Measurements from ENCODE around the gene PRPF31.

PRPF31 gene

DNA sequence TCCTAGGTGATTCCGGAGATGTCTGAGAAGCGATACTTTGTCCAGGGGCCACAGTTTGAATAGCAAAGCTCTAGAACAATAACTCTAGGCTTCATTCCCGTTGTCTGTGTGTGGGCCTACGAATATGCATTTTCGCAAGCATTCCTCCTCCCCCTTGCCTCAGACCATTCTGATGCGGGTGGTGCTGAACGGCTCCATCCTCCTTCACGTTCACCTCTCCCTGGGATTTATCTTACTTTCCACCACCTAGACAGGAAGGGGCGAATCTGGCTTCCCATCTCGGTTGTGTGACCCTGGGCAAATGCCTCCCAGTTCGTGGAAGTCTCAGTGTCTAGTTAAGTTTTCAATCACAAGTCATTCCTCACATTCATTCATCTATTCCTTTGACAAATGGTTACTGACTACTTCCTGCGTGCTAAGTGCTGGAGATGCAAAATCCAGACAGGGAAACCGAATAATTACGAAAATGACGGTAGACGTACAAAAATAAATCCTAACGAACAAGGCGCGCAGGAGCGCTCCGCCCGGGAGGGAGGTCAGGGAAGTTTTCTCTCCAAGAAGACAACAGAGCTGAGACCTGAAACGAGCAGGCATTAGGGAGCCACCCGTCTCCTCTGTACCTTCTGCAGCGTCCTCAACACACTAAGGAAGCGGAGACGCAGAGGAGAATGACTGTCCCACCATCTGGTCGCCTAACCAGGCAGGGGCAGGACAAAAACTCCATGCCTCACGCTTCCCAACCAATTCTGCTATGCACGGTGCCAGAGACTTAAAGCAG, 20.7 kb downstream of the PRPF31 start:
- Histone ChIP-seq H3K4me3 (peak overlapping the region; percentile 72), H3K27ac (peak overlapping the region in 1 of 2 donors; percentile 82)
- TF ChIP-seq, protein P1, sequence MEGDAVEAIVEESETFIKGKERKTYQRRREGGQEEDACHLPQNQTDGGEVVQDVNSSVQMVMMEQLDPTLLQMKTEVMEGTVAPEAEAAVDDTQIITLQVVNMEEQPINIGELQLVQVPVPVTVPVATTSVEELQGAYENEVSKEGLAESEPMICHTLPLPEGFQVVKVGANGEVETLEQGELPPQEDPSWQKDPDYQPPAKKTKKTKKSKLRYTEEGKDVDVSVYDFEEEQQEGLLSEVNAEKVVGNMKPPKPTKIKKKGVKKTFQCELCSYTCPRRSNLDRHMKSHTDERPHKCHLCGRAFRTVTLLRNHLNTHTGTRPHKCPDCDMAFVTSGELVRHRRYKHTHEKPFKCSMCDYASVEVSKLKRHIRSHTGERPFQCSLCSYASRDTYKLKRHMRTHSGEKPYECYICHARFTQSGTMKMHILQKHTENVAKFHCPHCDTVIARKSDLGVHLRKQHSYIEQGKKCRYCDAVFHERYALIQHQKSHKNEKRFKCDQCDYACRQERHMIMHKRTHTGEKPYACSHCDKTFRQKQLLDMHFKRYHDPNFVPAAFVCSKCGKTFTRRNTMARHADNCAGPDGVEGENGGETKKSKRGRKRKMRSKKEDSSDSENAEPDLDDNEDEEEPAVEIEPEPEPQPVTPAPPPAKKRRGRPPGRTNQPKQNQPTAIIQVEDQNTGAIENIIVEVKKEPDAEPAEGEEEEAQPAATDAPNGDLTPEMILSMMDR (IDR thresholded peaks at IDR 0.05), result no peak
- no peak for DNase-seq (ENCODE audit: low spot score)

DNA sequence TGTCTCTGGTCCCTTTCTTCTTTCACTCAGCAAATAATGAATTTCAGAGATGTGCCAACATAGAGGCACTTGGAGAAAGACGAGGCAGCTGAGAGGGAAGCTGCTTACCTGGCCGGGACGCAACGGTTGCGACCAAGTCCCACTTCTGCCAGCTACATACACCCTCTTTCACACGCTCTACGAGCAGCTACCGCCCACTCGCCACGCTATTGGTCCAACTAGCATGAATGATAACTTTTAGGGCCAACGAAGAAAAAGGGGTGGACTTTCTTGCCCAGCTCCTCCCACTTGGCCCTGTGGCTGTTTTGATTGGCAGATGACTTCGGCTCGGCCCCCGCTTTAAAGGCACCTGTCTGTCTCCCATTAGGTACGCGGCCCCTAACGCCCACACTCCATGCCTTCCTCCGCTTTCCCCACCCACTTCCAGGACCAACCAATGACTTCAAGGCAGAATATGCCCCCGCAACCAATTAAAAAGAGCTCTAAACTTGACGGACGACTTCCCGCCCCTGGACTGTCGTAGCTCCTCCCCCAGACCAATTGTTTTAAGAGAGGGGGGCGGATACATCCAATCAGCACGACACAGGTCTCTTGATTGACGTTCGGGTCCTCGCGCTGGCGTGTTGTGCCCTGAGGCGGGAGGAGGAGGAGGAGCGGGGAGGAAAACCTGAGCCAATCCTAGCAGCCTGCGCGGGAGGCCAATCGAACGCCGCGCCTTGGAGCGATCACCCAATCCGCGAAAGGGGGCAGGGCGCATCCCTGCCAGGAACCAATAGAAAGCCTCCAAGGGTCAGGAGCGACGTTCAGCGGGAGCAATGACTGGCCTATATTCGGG, 21.5 kb downstream of the PRPF31 start:
- Histone ChIP-seq H3K4me3 (peak overlapping the region; percentile 97), H3K27ac (peak overlapping the region; percentile 97 to 99)
- TF ChIP-seq, protein P1 (IDR thresholded peaks at IDR 0.05), result no peak
- DNase-seq (ENCODE audit: low spot score), result peak; percentile 100

DNA sequence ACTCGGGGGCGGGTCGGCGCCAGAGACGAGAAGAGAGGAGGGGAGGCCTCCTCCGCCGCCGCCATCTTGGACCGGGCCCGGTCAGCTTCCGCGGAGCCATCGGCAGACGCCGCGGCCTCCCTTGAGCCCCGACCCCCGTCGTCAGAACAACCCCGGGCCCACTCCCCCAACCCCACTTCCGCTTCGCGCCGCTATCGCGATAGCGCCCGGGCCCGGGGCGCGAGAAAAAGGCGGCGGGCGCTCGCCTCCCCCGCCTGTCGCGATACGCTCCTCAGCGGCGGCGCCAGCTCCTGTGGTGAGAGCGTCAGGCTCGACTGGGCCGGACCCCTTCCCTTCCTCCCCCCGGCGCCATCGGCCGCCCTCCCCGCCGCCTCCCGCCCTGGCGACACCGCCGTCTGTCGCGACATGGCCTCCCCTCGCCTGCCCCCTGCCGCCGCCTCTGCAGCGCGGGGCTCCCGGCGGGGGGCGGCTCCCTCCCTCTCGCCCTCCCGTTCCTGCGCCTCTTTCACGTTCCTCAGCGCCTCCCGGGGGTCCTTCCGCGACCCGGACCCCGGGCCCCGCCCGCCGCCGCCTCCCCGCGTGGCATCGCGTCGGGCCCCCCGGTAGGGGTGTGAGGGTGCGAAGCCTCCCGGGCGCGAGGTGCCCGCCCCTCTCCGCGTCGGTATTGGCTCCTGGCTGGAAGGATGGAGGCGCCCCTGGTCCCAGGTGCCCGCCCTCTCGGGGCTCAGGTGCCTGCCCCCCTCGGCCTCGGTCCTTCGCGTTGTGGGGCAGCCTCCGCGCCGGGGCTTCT, 22.3 kb downstream of the PRPF31 start, which contains the start of gene CNOT3:
Gene CNOT3, plus strand, starts transcription at position 64 of the 790 bp plus-strand sequence. CDS start 5,217 bp downstream, outside the sequence.
- H3K27ac ChIP-seq, result peak within 1 kb of the TSS; percentile 97 to 99
- peak within 1 kb of the TSS; percentile 97 for H3K4me3 ChIP-seq
- no peak for DNase-seq (ENCODE audit: low spot score)
- TF ChIP-seq, protein P1 (IDR thresholded peaks at IDR 0.05), result no peak

DNA sequence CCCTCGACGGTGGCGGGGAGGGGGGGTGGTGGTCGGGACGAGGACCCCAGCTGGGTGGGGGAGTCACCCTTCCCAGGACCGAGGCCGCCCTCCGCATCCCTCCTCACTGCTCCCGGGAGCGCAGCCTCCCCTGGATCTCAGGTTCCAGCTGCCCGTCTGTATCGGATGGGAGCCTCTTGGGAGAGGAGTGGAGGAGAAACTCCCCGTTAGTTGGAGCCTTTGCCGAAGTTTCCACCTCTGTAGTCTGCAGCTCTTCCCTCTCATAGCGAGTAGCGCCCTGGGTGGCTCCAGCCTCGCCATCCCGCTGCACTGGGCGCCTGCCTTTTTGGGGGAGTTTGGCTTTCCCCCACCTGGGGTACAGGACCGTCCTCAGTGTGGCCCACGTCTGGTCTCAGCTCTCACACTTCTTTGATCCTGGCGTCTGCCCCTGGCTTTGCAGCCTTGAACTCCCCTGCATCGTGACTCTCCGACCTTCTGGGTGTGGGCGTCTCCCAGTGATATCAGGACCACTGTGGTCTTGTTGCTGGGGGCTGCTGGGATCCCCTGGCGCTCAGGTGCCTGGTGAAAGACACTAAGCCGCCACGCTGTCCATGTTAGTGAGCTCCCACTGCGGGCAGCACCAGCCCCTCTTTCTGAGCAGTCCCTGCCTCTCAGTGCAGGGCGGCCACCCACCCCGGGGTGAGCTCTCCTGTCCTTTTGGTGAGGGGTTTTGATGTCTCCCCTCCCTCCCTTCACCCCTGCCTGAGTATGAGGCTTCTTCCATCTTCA, 23.1 kb downstream of the PRPF31 start:
- no peak for DNase-seq (ENCODE audit: low spot score)
- H3K27ac ChIP-seq, result peak overlapping the region; percentile 97 to 99
- TF ChIP-seq, protein P1 (IDR thresholded peaks at IDR 0.05), result no peak

DNA sequence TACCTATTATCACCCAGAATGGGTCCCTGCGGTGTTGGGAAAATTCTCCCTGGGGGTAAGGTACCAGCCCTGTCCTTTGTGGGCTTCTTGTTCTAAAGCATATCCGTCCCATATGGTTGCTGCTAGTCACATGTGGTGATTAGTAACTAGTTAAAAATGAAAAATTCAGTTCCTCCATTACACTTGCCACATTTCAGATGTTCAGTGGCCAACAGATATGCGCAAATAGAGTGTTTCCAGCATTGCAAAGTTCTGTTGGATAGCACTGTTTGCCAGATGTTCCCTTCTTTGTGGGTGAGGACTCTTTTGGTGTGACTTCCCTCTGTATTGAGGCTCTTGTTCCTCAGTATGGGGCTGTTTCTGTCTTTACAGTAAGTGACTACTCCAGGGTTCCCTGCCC, 25.8 kb downstream of the PRPF31 start:
- TF ChIP-seq, protein P1 (IDR thresholded peaks at IDR 0.05), result no peak
- Histone ChIP-seq H3K4me3 (no peak overlapping the region), H3K27ac (no peak overlapping the region)
- DNase-seq (ENCODE audit: low spot score), result no peak

More for the DNA sequence above, 23.1 kb downstream of the PRPF31 start:
- peak overlapping the region; percentile 97 for H3K4me3 ChIP-seq

DNA sequence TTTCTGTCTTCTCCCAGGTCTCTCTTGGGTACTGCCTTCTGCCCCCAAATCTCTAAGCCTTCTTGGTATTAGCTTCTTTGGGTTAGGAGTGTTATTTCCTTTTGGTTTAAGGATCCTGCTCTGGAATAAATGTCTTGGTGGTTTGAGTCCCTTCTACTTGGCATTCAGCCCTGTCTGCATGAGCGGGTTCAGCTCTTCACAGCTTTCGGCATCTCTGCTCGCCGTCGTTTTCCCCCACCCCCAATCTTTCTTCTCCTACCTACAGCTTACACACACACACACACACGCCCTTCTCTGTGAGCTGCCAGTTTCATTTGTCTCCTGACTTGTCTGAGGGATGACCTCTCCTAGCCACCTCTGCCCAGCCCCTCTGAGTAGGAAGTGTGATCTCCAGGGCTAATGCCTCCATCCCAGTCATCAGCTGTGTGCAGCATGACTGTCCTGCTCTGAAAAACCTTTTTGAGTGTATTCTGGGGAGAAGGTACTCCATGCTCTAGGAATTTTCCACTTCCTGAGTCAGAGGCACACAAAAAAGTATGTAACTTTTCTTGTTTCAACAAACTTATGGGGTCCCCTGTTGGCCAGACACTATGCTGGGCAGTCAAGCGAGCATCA, 26.7 kb downstream of the PRPF31 start:
- no peak for DNase-seq (ENCODE audit: low spot score)
- TF ChIP-seq, protein P1 (IDR thresholded peaks at IDR 0.05), result no peak
- Histone ChIP-seq H3K27ac (no peak overlapping the region), H3K4me3 (no peak overlapping the region)
